VCaP (cell line): Measurements from ENCODE around the gene KIAA1328.

ENCODE experiments used
- H3K27ac ChIP-seq: fragments of 450-650 bp; 2 replicates; pipeline ENCODE4 v1.5.1; 2017
- TF ChIP-seq, protein P1 (sequence below): fragments of 450-650 bp; conservative IDR thresholded peaks from 2 replicates; pipeline ENCODE4 v1.5.1; 2017; ENCODE audit warnings: mild to moderate bottlenecking, moderate library complexity

KIAA1328 gene

DNA sequence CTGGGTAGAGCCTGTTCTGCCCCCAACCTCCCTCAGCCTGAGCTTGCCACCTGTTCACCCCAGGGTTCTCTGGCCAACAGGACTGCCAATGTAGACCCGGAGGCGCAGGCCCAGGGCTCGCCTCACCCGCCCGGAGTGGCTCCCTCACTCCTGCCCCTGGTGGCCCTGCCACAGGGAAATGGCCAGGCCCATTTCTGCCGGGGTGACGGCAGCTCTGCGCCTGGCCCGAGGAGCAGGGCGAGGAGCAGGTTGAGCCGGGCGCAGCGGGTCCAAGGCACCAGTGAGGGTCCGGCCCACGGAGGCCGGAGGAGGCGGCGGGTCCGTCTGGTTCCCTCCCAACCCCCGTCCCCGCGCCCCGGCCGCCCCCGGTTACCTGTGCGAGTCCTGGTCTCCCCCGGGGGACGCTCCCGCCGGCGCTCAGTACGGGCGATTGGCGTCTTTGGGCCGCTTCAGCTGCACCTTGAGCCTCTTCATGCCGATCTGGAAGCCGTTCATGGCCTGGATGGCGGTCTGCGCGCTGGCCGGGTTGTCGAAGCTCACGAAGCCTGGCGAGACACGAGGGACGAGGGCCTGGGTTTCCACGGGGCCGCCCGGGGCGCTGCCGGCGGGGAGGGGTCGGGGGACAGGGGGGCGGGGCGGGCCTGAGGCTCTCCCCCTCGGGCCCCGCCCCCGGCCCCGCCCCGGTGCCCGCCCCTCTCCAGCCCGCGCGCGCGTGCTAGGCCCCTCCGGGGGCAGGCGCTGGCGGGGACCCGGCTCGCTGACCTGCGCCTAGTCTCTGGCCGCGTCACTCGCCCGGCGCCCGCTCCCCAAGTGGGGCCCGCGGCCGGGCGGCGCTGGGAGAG lies 424.7 kb downstream of the KIAA1328 start:
- peak overlapping the region; percentile 69; the same call in 1 of the 2 replicates for H3K27ac ChIP-seq
- TF ChIP-seq, protein P1, sequence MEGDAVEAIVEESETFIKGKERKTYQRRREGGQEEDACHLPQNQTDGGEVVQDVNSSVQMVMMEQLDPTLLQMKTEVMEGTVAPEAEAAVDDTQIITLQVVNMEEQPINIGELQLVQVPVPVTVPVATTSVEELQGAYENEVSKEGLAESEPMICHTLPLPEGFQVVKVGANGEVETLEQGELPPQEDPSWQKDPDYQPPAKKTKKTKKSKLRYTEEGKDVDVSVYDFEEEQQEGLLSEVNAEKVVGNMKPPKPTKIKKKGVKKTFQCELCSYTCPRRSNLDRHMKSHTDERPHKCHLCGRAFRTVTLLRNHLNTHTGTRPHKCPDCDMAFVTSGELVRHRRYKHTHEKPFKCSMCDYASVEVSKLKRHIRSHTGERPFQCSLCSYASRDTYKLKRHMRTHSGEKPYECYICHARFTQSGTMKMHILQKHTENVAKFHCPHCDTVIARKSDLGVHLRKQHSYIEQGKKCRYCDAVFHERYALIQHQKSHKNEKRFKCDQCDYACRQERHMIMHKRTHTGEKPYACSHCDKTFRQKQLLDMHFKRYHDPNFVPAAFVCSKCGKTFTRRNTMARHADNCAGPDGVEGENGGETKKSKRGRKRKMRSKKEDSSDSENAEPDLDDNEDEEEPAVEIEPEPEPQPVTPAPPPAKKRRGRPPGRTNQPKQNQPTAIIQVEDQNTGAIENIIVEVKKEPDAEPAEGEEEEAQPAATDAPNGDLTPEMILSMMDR = no peak

DNA sequence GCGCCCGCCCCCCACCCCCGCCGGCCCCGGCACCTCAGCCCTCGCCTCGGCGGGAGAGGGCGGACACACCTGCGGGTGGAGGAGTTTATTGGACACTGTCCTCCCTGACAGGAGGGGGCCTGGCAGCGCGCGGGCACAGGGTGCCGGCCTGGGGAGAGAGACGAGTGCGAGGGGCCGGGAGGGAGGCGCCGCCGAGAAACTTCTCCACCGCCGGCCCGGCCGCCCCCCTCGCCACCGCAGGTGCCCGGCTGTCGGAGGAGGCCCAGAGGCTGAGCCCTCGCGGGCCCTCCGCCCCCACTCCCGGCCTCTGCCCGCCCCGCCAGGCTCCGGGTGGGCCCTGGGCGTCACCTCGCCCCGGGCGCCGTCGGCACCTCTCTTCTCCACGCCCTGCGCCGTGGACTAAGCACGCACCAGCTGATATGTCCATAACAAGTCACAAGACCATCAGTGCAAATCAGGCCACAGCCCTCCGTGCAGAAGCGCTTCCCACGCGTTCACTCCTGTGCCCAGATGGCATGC lies 425.4 kb downstream of the KIAA1328 start:
- TF ChIP-seq, protein P1 = no peak
- peak overlapping the region; percentile 69; the same call in 1 of the 2 replicates for H3K27ac ChIP-seq

DNA sequence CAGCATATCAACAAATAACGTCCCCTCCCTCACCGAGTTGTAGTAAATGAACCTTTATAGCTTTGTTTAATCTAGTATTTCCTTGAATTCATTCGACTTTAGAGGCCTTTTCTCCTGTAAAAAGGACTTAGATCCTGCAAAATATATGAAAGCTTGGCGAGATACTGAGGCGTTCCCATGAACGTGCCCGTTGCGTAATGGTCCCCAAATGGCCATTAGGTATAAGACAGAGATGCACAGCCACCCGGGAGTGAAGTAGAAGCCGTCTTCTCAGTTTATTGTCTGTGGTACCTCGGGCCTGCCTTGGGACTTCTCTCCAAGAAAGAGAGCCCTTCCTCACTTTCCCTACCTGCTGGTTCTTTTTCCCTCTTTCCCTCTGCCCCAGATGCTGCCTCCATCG lies 426.0 kb downstream of the KIAA1328 start:
- no peak overlapping the region; the same call in 1 of the 2 replicates for H3K27ac ChIP-seq
- TF ChIP-seq, protein P1 = no peak

DNA sequence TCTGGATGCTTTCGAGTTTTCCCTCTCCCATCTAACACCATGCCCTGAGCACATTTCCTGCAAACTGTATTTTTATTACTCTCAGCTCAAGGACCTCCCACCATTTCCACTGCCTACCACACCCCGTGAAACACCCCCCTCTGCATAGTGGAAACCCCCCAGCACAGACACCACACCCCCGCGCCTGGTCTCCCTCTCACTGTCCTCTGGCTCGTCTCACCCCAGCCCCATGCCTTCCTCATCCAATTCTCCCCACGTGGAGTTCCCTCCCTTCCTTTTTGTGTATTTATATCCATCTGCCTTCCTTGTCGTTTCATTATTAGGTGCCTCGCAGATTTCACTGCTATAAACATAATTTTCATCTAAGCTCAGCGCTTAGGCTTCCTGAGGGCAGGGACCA lies 429.2 kb downstream of the KIAA1328 start:
- TF ChIP-seq, protein P1 = no peak
- H3K27ac ChIP-seq = no peak overlapping the region

DNA sequence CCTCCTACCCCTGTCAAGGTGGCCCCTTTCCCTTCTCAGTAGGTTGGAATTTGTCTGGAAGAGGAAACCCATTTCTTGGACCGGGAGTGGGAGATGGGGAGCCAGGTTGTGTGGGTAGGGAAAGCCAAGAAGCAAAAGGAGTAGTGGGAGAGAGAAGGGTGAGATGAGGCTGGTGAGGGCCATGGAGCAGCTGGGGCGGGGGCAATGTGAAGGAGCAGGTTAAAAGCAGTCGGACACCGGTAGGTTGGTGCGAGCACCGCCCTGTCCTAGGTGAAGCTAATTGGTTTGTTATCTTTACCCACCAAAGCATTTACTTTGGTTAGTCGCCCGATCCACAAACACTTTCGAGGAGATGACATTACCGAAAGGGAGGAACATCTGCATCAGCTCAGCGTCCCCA lies 429.9 kb downstream of the KIAA1328 start:
- H3K27ac ChIP-seq = no peak overlapping the region
- TF ChIP-seq, protein P1 = no peak

DNA sequence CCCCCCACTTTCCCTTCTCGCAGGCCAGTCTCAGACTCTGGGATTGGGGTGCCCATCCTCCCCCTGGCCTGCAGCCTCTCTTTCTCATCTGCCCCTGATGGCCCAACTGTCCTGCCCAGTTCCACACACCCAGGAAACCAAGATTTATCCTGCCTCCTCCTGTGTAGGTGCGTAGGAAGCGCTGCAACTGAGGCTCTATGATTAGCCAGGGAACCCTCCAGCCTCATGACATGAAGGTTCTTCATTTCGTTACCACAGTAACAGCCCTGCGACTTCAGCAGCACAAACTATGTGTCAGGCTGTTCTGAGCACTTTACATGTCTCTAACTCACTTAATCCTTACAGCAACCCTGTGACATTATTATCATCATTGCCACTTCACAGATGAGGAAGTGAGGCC lies 430.8 kb downstream of the KIAA1328 start:
- TF ChIP-seq, protein P1 = no peak
- no peak overlapping the region for H3K27ac ChIP-seq

DNA sequence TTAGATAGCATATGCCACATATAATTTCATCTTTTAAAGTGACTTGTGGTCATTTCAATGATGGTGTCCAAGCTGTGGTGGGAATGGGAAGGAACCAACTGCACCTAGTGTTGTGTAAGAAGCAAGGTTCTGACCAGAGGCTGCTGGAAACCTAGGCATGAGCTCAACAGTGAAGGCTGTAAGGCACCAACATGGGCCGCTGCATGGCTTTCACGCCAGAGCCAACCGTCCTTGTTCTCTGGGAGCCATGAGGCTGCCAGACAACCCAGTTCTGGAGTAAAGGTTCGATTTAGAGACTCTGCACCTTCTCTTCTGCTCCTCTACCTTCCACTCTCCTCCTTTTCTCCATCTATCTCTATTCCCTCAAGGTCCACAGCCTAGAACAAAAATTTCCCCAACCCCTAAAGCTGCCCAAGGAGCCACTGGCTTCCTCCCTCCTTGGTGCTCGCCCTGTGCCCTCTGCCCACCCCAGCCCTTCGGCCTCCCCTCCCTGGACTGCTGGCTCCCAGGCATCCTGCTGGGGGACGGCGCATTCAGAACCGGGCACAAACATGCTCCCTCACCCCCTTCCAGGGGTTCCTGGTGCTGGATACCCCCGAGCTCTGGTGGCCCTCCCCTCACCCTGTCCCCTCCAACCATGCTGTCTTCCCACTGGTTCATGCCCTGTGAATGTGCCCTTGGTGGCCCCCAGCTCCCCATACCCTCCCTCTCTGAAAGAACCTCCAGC lies 431.6 kb downstream of the KIAA1328 start:
- no peak overlapping the region for H3K27ac ChIP-seq
- TF ChIP-seq, protein P1 = no peak
